ENCODE results near the gene CRYBG1. TPM values are rescaled to one million over a fixed set of nuclear protein-coding genes. Genes with fewer than 3 reads are reported as not detected.

The CRYBG1 gene
- total and polyA plus RNA-seq, 2 of the 4 experiments (the other 2 are of a cell fraction), result 0.38 to 1.1 TPM

GRCh38 chr6:106387875-106388274, 27.4 kb downstream of the CRYBG1 start:
- ATAC-seq (ENCODE audit: low read depth) (no peak), DNase-seq (no peak)
- no peak overlapping the region for H2AK9ac ChIP-seq (replicated peaks; ENCODE audit: low read depth, low read length, poor library complexity)
- H2AK5ac ChIP-seq (ENCODE audit: low read depth, low read length), result no peak overlapping the region
- CTCF ChIA-PET, result no interaction called here
- no peak overlapping the region for H4K91ac ChIP-seq (ENCODE audit: insufficient read depth, low read depth, low read length)
- no peaks in the 10 kb centered on the region for H3K9me3 ChIP-seq (ENCODE audit: control insufficient read depth, insufficient read depth, low read length)
- H2BK20ac ChIP-seq (ENCODE audit: low read depth, low read length), result no peak overlapping the region
- H3K4ac ChIP-seq (ENCODE audit: low read depth, low read length), result no peak overlapping the region
- no peak overlapping the region for H2AFZ ChIP-seq (replicated peaks; ENCODE audit: low read length, poor library complexity)
- no CpG with 5 or more reads among the region's 3 CpGs for WGBS, 2 experiments (ENCODE audit: extremely low coverage in 2 of 2, insufficient read length in 1 of 2)
- H4K20me1 ChIP-seq (ENCODE audit: insufficient read depth, low read length), result no peaks in the 10 kb centered on the region
- no peak overlapping the region for H3K18ac ChIP-seq (ENCODE audit: low read depth, low read length)
- H4K8ac ChIP-seq (ENCODE audit: low read depth in 2 of 2, low read length in 2 of 2), result no peak overlapping the region
- H3K9ac ChIP-seq (ENCODE audit: low read depth, low read length), result no peak overlapping the region
- no peak for TF ChIP-seq CEBPB (IDR thresholded peaks at IDR 0.05; ENCODE audit: low read depth, low read length)
- no peak for TF ChIP-seq BHLHE40 (IDR thresholded peaks at IDR 0.05; ENCODE audit: low read depth, low read length)
- TF ChIP-seq USF2 (IDR thresholded peaks at IDR 0.05; ENCODE audit: low read depth, low read length), result no peak
- no peaks in the 10 kb centered on the region for H3K36me3 ChIP-seq (ENCODE audit: control insufficient read depth, insufficient read depth, low read length)
- no peak overlapping the region for H3K23ac ChIP-seq (ENCODE audit: low read depth, low read length)
- no peaks in the 10 kb centered on the region for H3K9me1 ChIP-seq (ENCODE audit: insufficient read depth, low read length)
- H3K14ac ChIP-seq (replicated peaks; ENCODE audit: low read depth, low read length), result no peak overlapping the region
- no peak overlapping the region for H3K27ac ChIP-seq (ENCODE audit: insufficient read depth, low read length)
- intact Hi-C loops (cut with micrococcal nuclease) (no loop called here), dilution Hi-C loops (cut with HindIII; ENCODE audit: low sequenced_read_pairs, unreplicated experiment) (no loop called here), in situ Hi-C loops (cut with MboI; ENCODE audit: low sequenced_read_pairs) (no loop called here)
- POLR2A ChIA-PET (ENCODE audit: unreplicated experiment), result no interaction called here
- H3K4me3 ChIP-seq (ENCODE audit: insufficient read depth, low read depth, low read length), result no peak overlapping the region
- H3K56ac ChIP-seq (ENCODE audit: extremely low read depth, insufficient read depth, low read length), result no peak overlapping the region
- no peaks in the 10 kb centered on the region for H3K4me1 ChIP-seq (ENCODE audit: control insufficient read depth, insufficient read depth, low read length)
- H3K27me3 ChIP-seq (ENCODE audit: control insufficient read depth, insufficient read depth, low read length), result peaks cover 11% of the 10 kb centered on the region
- H2BK15ac ChIP-seq (ENCODE audit: low read depth, low read length), result no peak overlapping the region
- H4K5ac ChIP-seq (ENCODE audit: low read depth, low read length), result no peak overlapping the region
- H2BK5ac ChIP-seq (ENCODE audit: low read depth, low read length, poor library complexity, severe bottlenecking), result no peak overlapping the region
- no peak overlapping the region for H2BK120ac ChIP-seq (ENCODE audit: low read depth, low read length)
- no TSS peak for BruUV-seq (replicated peaks)
- H3K79me1 ChIP-seq (ENCODE audit: low read depth in 1 of 2, low read length in 2 of 2), result no peaks in the 10 kb centered on the region
- H3K4me2 ChIP-seq (ENCODE audit: low read depth, low read length), result no peak overlapping the region

Measured in IMR-90 (cell line).